Femur (tissue), 1 donor: Measurements from ENCODE around the gene TSG101.
A peak's percentile ranks its signal among the peaks of the same experiment; 100 is the strongest.

Experiments
- DNase-seq: peaks from one replicate; pipeline ENCODE4 v3.0.0-alpha.2; 2017

Gene TSG101, protein sequence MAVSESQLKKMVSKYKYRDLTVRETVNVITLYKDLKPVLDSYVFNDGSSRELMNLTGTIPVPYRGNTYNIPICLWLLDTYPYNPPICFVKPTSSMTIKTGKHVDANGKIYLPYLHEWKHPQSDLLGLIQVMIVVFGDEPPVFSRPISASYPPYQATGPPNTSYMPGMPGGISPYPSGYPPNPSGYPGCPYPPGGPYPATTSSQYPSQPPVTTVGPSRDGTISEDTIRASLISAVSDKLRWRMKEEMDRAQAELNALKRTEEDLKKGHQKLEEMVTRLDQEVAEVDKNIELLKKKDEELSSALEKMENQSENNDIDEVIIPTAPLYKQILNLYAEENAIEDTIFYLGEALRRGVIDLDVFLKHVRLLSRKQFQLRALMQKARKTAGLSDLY

DNA sequence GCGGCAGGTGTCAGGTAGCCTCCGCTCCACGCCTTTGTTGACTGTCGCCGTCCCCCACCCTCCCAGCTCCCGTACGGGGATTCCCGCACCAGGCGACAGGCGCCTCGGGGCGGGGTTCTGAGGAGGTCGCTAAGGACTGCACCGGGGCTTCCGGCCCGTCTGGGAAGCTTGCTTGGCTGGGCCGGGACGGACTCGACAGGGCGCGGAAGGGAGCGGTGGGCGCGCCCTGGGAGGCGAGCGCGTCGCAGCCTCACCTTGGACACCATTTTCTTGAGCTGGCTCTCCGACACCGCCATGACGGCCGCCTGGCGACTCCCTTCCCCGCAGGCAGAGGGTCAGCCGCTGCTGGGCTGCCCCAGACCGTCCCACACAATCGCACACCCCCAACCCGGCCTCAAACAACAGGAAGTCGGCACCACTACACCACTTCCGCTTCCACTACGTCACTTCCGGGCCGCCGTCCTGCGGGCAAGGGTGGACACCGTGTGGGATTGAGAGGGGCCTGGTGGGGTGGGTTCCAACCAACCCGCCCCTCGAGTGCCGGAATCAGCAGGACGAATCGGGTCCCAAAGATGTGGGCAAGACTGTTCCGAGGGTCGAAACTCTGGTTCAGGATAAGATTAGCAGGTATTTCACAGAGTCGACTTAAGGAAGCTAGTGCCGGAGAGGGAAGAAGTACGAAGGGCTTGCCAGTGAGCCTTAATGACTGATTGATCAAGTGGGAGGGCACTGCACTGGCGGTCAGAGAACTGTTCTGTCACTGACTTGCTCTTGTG, at the start of gene TSG101:
Gene TSG101, minus strand, starts transcription at position 422 of the 776 bp plus-strand sequence. Its CDS starts 126 bp downstream, at position 296.
- DNase-seq = peak; percentile 97

DNA sequence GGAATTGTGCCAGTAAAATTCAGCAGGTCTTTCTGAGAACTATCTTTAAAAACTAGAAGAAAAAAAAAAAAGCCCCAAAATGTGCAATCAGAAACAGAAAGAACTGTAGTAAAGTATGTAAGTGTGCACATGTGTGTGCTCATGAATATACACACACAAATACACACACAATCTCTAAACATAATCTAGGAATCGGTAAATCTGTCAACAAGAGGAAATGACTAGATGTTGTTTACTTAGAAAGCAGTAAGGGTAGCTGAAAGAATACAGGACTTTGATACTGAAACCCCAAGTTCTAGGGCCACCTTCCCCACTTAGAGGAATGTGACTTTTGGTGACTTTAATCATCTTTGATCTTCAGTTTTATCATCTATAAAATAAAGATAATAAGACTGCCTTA, 48.6 kb upstream of the TSG101 start:
- DNase-seq = no peak

DNA sequence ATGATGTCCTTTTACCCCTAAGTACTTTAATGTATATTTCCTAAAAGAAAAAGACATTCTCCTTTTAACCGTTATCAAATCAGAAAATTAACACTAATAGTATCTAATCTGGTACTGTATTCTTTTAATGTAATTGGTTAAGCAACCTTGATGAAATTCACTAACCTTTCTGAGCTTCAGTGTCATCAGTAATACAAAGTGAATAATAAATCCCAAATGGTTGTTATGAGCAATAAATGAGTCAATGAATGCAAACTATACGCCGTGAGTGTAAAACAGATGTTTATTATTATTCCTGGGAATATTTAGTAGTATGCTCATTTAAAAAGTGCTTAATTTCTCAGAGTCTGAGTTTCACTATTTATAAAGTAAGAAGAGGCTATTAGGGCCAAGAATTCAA, 40.3 kb upstream of the TSG101 start:
- no peak for DNase-seq

DNA sequence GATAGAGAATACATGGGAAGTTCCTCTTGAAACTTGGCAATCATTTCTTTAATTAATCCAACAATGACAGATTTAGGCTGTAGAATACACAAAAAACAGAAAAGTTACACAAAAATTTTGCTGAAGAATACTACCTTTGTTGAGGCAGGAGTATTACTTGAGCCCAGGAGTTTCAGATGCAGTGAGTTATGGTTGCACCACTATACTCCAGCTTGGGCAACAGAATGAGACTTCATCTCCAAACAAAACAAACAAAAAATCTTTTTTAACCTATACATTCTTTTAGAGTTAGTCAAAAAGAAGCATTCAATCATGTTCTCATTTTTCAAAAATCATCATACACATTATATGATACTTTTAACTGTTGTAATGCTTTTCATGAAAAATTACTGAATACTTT, 39.7 kb upstream of the TSG101 start:
- DNase-seq = no peak

DNA sequence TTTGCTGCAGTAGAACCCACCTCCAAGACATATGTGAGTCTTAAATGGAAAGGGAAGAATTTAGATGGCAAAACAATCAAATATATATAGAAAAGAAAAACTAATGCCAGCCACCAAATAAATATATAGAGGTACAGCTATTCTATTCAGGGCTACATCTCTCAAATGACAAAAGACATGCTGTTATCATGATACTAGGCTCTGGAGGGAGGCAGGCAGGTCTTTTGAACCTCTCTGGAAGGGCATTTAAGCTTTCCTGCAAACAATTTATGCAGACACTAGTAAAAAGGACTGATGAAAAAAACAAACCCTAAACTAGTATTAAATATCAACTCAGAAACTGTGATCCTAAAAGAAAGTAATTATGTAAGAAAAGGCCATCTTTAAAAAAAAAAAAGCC, 37.4 kb upstream of the TSG101 start:
- DNase-seq = no peak

DNA sequence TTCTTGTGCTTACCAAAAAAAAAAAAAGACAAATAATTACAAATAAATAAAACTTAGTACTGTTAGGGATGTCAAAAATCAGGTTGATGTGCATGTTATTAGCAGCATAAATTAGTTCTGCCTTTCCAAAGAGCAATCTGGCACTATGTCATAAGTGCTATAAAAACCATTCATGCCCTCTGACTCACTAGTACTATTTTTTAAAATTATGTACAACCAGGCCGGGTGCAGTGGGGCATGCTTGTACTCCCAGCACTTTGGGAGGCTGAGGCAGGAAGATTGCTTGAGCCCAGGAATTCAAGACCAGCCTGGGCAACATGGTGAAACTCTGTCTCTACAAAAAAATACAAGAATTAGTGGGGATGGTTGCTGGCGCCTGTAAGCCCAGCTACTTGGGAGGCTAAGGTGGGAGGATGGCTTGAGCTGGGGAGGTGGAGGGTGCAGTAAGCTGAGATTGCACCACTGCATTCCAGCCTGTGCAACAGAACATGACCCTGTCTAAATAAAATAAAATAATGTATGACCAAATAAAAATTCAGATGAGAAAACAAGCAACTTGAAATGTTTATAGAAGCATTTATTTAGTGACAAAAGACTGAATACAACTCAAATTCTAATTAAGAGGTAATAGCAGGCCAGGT, 36.5 kb upstream of the TSG101 start:
- DNase-seq = no peak

DNA sequence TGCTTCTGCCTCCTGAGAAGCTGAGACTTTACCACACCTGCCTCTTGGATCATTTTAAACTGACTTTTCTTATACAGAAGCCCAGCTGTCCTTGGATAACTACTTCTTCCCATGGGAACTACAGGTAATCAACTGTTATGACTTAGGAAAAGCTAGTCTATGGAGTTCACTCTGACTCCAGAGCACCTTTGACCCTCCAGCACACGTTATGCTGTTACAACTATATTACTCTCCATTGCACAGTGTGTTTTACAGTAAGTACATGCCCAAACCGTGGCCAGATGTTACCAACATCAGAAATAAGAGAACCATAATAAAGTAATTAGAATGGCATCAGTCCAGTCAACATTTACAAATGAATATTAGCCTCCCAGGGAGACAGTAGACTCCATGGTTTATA, 21.3 kb upstream of the TSG101 start:
- DNase-seq = no peak

DNA sequence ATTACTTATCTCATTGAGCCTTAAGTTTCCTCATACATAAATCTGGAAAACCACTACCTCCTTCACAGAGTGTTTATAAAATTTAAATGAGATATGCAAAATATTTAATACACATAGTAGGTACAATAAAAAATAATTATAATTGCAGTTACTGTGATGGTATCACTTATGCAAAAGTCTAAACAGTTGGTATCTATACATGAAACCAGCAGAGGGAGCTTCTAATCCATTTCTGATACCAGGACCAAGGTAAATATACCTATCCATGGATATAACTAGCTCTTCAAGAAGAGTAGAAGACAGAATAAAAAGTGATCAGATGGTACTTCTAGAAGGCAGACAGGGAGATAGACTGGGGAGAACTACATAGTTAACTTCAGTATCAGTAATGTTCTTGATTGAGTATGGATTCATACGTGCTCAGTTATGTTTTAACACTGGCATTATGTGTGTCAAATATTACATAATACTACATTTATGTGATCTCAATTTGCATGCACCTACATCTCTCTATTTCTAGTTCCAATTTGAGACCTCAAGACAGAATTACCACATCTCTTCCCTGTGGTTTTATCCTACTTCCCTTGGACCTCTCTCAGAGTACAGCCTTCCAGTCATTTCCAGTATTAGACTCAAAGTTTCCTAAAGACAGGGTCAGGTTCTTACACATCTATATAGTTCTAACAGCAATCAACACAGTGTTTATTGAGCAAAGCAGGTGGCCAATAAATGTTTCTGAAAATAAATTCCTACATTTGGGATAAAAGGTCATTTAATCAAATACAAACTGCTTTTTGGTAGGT, 13.7 kb upstream of the TSG101 start:
- DNase-seq = no peak

DNA sequence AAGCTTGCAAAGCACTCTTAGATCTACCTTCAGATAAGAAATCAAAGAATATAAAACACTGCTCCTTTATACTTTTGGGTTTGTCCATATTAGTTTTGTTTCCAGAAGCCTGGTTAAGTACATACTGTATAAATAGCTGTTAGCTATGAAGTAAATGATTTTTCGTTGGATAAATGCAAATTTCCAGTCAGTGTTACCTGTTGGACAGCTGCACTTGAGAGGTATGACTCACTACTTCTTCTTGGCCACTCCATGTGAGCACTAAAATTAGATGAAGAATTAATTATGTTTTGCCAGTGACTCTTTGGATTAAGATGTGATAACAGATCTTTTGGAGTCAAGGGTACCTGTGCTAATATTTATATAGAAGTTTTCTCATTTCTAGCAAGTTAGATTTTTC, 9.5 kb upstream of the TSG101 start:
- DNase-seq = no peak

DNA sequence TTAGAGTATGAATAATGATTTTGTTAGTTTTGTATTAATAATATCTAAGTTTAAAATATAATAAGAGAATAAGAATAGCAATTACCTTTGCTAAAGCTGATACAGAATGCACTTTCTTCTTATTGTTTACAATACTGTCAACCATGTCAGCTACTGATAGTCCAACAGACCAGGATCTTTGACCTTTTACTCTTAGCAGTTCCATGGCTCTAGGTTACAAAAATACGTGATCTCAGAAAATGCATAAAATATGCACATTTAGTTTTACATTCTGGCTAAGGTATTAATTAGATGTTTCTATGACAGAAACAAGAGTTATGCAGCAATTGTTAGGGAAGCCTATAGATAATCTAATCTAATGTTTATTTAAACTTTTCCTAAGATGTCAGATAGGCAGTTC, 7.5 kb upstream of the TSG101 start:
- no peak for DNase-seq

DNA sequence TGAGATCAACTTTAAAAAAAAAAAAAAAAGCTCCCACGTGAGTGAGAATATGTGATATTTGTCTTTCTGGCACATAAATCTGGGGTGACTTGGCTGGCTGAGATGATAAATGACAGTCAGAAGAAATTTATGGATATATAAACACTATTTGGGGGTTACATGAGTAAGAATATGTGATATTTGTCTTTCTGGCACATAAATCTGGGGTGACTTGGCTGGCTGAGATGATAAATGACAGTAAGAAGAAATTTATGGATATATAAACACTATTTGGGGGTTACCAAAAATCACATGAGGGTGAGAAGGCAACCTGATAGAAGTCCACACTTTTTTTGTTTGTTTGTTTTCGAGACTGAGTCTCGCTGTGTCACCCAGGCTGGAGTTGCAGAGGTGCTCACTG, 6.6 kb upstream of the TSG101 start:
- no peak for DNase-seq

DNA sequence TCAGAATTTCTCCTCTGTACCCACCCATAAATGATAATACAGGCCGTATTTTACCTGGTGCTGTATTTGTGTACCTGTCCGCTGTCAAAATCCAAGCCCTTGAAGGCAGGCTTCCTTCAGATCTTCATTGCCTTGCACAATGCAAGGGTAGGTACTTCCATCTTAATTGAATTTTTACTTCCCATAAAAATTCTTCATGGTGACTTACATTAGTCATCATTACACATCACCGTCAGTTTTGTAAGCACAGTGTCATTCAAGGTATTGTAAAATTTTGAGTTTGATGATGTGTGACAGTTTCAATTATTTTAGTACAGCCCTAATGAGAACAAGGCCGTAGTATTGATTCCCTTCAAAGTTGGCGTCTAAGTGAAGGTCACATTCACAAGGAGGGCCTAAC, 770 bp upstream of the TSG101 start:
- no peak for DNase-seq

DNA sequence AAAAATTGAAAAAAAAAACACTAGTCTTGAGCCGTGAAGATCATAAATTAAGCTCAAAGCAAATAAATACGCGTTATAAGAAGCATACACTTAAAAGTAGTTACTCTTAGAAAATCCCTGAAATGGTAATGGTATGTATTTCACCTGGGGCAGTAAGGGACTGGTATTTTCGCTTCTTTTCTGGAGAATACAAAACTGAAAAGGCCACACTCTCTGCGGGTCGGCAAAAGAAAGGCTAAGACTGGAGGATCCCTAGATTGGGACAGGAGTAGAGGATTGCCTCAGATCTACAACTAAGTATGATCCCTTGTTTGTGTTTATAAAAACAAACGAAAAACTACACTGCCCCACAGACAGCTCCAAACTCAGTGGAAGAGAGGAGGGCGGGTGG, 617 bp downstream of the TSG101 start:
- no peak for DNase-seq

DNA sequence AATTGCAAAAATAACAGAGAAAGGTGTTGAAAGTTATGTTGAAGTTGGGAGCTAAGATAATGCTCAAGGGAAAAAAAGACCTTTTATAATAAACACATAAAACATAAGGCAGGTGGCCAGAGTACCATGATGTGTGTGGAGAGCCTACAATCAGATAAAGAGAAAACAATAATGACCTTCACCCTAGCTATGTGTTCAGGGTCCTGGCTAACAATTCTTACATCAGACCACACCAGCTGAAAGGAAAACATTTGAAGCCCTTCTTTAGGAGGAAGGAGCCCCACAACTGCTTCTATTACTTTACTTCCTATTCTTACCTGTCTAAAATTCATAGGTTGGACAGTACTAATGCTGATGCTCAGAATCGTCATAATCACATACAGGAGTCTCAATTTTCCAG, 2.5 kb downstream of the TSG101 start:
- DNase-seq = no peak

DNA sequence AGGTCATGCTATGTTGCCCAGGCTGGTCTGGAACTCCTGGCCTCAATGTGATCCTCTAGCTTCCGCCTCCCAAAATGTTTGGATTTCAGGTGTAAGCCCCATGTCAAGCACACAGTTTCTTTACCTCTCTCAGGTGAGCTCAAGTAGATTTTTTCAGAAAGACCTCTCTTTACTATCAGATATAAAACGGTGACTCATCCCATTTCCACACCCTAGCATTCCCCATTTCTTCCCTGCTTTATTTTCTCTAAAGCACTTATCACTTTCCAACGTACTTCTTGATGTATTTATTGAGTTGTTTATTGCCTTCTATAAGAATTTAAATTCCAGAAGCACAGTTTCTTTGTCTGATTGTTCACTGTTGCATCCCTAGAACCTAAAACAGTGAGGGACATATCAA, 3.7 kb downstream of the TSG101 start:
- no peak for DNase-seq

DNA sequence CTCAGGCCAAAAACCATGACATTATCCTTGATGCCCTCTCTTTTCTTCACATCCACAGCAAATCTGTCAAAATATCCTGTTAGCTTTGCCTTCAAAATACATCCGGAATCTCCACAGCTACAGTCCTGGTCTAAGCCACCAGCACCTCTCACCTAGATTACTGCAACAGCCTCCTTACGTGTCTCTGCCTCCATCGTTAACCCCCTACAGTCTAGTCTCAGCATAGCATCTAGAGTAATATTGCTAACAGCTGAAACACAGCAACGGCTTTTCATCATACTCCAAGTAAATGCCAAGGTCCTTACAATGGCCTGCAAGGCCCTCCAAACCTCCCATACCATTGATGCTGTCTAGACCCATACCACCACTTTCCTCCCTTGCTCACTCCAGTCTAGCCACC, 4.4 kb downstream of the TSG101 start:
- no peak for DNase-seq

DNA sequence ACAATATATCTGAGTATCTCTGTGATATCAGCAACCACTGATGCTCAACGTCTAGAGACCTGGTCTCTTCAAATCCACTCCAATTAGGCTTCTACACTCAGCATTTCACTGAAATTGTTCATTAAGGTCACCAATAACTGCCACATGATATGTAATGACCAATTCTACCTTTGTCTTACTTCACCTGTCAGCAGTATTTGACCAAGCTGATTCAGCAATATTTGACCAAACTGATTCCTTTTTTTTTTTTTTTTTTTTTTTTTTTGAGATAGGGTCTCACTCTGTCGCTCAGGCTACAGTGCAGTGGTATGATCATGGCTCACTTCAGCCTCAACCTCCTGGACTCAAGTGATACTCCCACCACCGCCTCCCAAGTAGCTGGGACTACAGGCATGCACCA, 5.6 kb downstream of the TSG101 start:
- DNase-seq = no peak

DNA sequence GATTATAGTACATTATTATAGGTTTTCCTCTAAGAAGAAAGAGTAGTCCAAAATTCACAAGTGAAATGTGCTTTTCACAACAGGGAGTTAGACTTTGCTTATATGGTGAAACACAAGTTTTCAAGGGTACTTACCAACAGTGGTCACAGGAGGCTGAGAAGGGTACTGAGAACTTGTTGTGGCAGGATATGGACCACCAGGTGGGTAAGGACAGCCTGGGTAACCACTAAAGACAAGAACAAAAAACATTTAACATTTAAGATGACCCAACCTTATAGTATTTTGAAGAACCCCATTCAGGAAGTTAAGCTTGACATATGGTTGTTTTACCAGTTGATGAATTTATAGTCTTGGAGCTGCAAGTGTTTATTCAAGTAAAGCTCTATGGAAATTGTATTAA, 24.4 kb downstream of the TSG101 start:
- DNase-seq = no peak

DNA sequence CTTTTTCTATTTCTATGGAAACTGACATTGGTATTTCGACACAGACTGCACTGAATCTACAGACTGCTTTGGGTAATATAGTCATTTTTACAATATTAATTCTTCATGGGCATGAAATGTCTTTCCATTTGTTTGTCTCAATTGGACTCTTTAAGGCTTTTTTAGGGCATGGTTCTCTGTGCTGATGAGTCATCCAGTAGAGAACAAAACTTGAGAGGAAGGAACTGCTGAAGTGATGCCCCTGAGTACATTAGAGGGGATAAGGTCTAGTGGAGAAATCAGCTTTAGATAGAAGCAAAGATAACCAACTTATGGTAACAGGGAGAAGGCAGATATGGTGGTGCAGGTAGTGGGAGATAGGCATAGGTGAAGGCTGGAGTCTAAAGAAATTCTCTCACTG, 25.1 kb downstream of the TSG101 start:
- DNase-seq = no peak

DNA sequence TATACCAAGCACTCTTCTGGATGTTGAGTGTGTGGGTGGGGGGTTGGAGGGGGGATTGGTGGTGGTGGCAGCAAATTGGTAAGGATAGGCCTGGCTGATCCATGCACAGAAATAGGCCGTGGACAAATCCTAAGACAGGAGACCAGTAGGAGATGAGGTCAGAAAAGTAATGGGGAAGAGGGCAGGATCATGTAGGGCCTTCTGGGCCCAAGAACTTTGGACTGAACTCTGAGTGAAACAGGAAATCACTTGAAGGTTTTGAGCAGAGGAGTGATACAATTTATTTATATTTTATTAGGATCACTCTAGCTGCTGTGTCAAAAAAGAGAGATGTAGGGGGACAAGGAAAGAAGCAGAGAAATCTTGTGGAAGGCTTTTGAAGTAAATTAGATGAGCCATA, 28.7 kb downstream of the TSG101 start:
- DNase-seq = no peak

DNA sequence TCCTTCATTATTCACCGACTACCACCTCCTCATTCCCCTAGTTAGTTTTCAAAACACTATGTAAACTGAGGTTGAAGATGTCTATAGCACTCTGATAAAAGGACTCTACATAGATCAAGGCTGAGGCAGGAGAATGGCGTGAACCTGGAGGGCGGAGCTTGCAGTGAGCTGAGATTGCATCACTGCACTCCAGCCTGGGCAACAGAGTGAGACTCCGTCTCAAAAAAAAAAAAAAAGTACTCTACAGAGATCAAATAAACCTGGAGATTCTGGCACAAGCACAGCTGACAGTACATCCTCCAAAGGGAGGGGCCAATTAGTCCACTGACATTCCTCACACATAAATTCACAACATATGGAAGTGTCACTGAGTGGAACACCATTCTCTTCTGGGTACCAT, 31.0 kb downstream of the TSG101 start:
- DNase-seq = no peak

DNA sequence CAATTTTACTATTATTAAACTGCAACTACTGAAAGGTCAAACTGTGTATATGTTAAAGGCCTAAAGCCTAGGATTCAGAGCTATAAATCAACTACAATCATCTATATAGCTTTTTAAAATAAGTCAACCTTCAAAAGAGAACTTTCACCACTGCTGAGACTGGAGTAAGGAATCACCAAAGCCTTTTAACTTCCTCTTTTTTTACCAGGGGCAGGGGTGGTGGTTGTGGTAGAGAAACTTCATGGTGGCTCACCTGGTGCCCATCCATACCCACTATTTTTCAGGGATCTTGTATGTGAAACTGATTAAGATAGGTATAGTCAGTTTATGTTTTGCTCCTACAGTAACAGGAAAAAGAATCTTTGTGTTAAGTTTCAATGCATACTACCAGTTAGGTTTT, 31.5 kb downstream of the TSG101 start:
- DNase-seq = no peak

DNA sequence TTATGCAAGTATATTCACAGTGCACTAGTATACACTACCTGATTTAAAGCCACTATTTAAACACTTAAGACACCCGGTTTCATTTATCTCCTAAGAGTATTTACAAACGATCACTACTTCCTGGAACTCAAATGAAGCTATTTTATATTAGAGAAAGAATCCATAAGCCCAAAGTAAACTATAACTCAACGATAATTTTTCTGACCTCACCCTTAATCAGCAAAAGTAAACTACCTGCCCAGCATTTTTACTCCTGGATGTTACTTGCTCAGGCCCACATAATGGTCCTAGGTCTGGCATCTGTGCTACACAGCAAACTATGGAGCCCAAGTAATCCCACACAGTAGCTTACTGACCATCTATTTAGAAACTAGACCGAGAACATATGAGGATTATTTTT, 33.4 kb downstream of the TSG101 start:
- no peak for DNase-seq
